ENCODE measurements around the gene SHISAL2A. TPM values are rescaled to one million over a fixed set of nuclear protein-coding genes. Genes with fewer than 3 reads are reported as not detected.

Gene SHISAL2A
- total RNA-seq, 2 experiments from 2014 or later = 27.9 to 28.8 TPM

DNA sequence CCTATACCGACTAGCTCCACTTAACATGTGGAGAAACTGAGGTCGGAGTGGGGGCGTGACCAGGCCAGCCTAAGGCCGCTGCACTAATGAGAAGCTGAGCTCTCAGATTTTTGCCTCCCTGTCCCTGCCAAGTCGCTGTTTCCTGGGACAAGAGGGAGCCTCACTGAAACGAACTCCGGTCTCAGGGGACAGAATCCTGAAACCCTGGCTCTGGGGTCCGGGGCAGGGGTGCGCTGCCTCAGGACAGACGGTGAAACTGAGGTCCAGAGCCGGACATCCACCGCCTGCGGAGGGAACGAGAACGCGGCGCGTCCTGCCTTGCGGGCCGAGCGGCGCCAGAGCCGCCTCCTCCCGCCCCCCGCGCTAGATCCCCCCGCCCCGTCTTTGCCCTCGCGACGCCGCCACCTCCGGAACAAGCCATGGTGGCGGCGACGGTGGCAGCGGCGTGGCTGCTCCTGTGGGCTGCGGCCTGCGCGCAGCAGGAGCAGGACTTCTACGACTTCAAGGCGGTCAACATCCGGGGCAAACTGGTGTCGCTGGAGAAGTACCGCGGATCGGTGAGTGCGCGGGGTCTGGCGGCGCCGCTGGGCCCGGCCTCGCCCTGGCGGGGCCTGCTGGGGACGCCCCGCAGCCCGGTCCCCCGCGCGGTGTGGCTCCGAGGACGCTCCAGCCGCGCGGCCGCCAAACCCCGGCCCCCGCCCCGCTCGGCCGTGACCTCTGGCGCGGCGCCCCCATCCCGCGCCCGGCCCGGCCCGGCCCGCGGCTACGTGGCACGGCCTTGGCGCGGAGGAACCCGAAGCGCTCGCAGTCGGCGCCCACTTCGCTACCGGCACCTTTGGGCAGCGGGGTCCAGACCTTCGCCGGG, 30.7 kb upstream of the SHISAL2A start, which contains the start of gene GPX7:
Gene GPX7 (plus strand): TSS at position 381 of the 865 bp plus-strand sequence. CDS start 39 bp downstream, at position 420.
- ATAC-seq (ENCODE audit: low read depth) (peak; percentile 64), DNase-seq (peak; percentile 76)
- Mint-ChIP-seq H3K36me3 (peaks cover 8% of the 10 kb centered on the region), H3K4me1 (peaks cover 27% of the 10 kb centered on the region), H3K4me3 (peak within 1 kb of the TSS; percentile 87), H3K27me3 (no peaks in the 10 kb centered on the region), H3K27ac (peak within 1 kb of the TSS; percentile 86), H3K9me3 (no peaks in the 10 kb centered on the region)
- POLR2A ChIA-PET = interaction anchor here (1.1 to 3.4 kb wide), 5 partner anchors 29 to 198 kb away, joined by 3 to 21 read pairs (median 4); partner anchors contain the start of genes ORC1, PRPF38A, SHISAL2A and TUT4

DNA sequence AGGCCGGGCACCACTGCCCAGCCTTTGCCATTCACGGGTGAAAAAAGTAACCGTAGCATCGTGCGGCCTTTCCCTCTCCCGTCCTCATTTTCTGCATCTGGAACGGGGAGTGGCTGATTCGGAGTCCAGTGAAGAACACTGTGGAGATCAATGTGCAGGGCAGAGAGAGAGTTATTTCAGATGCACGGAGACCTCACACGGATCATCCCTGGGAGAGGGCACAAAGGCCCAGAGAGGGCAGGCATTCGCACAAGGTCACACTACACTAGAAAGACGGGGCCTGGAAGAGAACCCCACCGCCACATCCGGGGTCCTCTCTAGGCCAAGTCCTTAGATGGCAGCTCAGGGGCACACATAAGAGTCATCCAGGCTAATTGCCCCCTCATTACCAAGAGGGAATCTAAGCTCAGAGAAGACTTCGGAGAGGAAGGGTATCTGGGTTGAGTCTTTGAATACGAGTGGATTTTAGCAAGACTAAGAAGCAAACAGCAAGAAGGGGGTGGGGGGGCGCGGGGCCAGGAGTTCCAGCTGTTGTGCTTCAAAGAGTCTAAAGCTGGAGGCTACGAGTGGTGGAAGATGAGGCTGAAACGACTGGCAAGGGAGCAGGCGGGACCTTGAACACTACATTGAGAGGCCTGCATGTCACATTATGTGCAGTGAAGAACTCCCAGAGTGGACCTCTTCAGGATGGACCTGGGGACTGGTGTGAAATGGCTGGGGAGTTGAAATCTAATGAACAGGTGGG, 29.9 kb upstream of the SHISAL2A start:
- peak overlapping the region; percentile 86 for H3K27ac Mint-ChIP-seq
- peaks cover 8% of the 10 kb centered on the region for H3K36me3 Mint-ChIP-seq
- no peaks in the 10 kb centered on the region for H3K9me3 Mint-ChIP-seq
- no peaks in the 10 kb centered on the region for H3K27me3 Mint-ChIP-seq
- ATAC-seq (ENCODE audit: low read depth) (peak; percentile 34), DNase-seq (no peak)
- POLR2A ChIA-PET = interaction anchor here (3.4 kb wide), 1 partner anchor 30 kb away, joined by 21 read pairs; the partner anchor contains the start of gene SHISAL2A
- H3K4me3 Mint-ChIP-seq = peak overlapping the region; percentile 87
- H3K4me1 Mint-ChIP-seq = peaks cover 26% of the 10 kb centered on the region

DNA sequence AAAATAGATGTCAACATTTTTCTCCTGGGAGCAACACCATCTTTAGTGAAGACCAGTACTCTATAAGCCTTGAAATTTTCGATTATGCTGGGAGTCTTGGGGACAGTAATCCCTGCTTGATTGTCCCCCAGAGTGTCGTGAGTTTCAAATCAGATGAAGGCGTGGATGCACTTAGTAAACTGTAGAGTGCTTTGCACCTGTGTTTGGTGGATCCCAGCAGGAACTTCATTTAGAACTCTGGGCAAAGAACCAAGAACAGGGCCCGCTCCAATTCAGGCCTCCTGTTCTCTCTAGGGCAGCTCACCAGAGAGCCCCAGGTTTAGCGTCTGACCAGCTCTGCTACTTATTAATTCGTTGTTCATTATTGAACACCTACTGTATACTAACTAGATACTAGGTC, 29.3 kb upstream of the SHISAL2A start:
- Mint-ChIP-seq H3K9me3 (no peaks in the 10 kb centered on the region), H3K27me3 (no peaks in the 10 kb centered on the region), H3K4me1 (peaks cover 25% of the 10 kb centered on the region), H3K36me3 (peaks cover 11% of the 10 kb centered on the region), H3K27ac (peak overlapping the region; percentile 86), H3K4me3 (peak overlapping the region; percentile 87)
- DNase-seq (no peak), ATAC-seq (ENCODE audit: low read depth) (no peak)
- POLR2A ChIA-PET = interaction anchor here (0.9 to 3.4 kb wide), 2 partner anchors 29 to 121 kb away, joined by 3 to 21 read pairs; partner anchors contain the start of gene SHISAL2A

DNA sequence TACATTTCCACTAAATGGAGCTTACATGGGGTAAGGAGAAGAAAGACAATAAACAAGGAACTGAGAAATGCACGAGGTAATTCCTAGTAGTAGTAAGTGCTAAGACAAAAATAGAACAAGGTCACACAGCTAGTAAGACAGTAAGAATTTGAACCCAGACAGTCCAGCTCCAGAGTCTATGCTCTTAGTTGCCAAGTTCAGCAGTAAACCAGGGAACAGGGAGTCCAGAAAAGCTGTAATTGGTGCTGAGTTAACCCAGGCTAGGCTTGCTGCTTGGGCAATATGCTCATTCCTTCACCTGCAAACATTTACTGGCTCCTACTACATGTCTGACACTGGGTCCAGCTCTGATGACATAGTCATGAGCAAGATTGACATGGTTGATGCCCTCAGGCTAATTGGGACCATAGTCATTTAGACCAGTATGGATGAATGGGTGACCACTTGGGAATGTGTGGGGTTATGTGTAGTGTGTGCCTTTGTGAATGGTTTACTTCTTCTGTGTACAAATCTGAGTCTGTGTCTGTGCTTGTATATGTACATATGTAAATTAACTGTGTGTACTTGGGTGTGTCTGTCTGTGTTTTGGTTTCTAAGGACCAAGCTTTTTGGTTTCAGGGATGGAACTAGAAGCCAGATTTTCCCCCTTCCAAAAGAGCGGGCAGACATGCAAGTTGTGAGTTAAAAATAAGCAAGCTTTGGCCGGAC, 28.8 kb upstream of the SHISAL2A start:
- Mint-ChIP-seq H3K36me3 (peaks cover 11% of the 10 kb centered on the region), H3K4me3 (no peak overlapping the region), H3K27me3 (no peaks in the 10 kb centered on the region), H3K9me3 (no peaks in the 10 kb centered on the region), H3K27ac (peak overlapping the region; percentile 70), H3K4me1 (peaks cover 25% of the 10 kb centered on the region)
- ATAC-seq (ENCODE audit: low read depth) (no peak), DNase-seq (no peak)
- POLR2A ChIA-PET = interaction anchor here (0.9 to 3.4 kb wide), 2 partner anchors 29 to 120 kb away, joined by 3 to 21 read pairs; partner anchors contain the start of gene SHISAL2A

DNA sequence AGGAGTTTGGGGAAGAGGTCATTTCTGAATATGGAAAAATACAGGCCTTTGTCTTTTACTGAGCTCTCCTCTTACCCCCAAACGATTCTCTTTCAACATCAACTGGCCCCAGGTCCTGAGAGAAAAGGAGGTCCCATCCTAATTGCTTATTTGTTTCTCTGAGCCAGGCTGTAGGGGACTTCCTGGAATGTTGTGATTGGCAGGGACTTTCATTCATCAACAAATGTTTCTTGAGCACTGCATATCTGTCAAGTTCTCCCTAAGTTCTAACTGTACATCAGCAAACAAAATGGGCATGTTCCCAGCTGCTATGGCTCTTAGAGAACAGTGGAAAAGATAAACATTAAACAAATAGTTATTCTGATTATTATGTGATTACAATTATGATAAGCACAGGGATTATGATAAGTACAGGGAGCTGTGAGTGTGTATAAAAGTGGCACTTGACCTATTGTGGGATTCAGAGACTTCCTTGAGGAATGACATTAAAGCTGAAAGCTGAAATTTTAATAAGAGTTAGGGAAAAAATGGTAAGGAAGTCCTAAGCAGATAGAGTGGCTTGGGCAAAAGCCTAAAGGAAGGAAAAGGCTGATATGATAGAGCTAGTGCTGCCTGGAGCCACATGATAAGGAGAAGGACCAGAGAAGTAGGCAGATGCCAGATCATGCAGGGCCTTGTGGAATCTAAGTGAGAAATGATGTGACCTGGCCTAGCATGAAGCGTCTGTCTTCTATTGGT, 19.2 kb upstream of the SHISAL2A start:
- POLR2A ChIA-PET = interaction anchor here (0.7 kb wide), 1 partner anchor 61 kb away, joined by 5 read pairs; the partner anchor contains the start of gene TUT4
- no peaks in the 10 kb centered on the region for H3K27me3 Mint-ChIP-seq
- no peak for DNase-seq
- H3K9me3 Mint-ChIP-seq = no peaks in the 10 kb centered on the region
- no peak overlapping the region for H3K27ac Mint-ChIP-seq
- no peak overlapping the region for H3K4me3 Mint-ChIP-seq
- peaks cover 13% of the 10 kb centered on the region for H3K4me1 Mint-ChIP-seq
- H3K36me3 Mint-ChIP-seq = peaks cover 12% of the 10 kb centered on the region
- no peak for ATAC-seq (ENCODE audit: low read depth)

DNA sequence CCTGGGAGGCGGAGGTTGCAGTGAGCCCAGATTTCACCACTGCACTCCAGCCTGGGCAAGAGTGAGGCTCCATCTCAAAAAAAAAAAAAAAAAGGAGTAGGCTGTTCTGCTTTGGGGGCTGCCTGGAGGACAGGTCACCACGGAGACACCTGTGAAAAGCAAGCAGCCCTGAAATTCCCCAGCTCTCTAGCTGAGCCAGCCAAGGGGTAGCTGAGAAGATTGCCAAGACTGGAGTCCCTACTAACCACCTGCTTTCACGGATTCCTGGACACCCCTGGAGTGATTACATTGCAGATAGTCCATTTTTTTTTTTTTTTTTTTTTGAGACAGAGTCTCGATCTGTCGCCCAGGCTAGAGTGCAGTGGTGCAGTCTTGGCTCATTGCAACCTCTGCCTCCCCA, 18.3 kb upstream of the SHISAL2A start:
- Mint-ChIP-seq H3K27ac (no peak overlapping the region), H3K9me3 (no peaks in the 10 kb centered on the region), H3K4me3 (no peak overlapping the region), H3K36me3 (peaks cover 12% of the 10 kb centered on the region), H3K4me1 (peaks cover 13% of the 10 kb centered on the region), H3K27me3 (no peaks in the 10 kb centered on the region)
- ATAC-seq (ENCODE audit: low read depth) (no peak), DNase-seq (no peak)
- POLR2A ChIA-PET = interaction anchor here (0.7 to 1.7 kb wide), 2 partner anchors 18 to 54 kb away, joined by 5 to 10 read pairs; partner anchors contain the start of gene SHISAL2A

DNA sequence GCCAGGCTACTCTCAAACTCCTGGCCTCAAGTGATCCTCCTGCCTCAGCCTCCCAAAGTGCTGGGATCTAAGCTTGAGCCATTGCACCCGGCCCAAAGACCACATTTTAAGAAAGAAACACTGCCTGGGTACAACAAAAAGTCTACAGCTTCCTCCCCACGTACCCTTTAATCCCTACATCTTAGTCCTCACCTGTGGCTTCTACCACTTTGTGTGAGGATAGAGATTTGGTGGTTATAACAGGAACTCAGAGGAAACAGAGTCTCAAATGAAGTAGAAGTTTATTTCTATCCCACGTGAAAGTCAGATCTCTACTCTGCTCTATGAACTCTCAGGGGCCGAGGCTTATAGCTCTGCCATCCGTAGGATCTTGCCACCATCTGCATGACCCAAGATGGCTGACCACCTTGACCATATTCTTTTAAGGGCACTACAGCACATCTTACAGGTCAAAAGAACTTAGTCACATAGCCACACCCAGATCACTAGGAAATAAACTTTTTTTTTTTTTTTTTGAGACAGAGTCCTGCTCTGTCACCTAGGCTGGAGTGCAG, 17.4 kb upstream of the SHISAL2A start:
- peak overlapping the region; percentile 84 for H3K27ac Mint-ChIP-seq
- DNase-seq (no peak), ATAC-seq (ENCODE audit: low read depth) (peak; percentile 72)
- peaks cover 14% of the 10 kb centered on the region for H3K36me3 Mint-ChIP-seq
- peaks cover 13% of the 10 kb centered on the region for H3K4me1 Mint-ChIP-seq
- H3K9me3 Mint-ChIP-seq = no peaks in the 10 kb centered on the region
- no peaks in the 10 kb centered on the region for H3K27me3 Mint-ChIP-seq
- POLR2A ChIA-PET = interaction anchor here (0.6 to 1.7 kb wide), 4 partner anchors 10 to 55 kb away, joined by 3 to 10 read pairs (median 7); partner anchors contain the start of gene SHISAL2A
- H3K4me3 Mint-ChIP-seq = peak overlapping the region; percentile 70

DNA sequence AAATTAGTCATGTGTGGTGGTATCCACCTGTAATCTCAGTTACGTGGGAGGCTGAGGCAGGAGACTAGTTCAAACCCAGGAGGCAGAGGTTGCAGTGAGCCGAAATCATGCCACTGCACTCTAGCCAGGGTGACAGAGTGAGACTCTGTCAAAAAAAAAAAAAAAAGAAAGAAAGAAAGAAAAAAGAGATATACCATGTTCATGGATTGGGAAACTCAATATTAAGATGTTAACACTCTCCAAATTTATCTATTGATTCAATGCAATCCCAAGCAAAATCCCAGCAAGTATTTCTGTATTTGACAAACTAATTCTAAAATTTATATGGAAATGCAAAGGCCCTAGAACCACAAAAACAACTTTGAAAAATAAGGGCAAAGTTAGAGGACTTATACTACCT, 11.0 kb upstream of the SHISAL2A start:
- peaks cover 6% of the 10 kb centered on the region for H3K4me1 Mint-ChIP-seq
- DNase-seq = no peak
- H3K27ac Mint-ChIP-seq = no peak overlapping the region
- no peaks in the 10 kb centered on the region for H3K27me3 Mint-ChIP-seq
- POLR2A ChIA-PET = no interaction called here
- H3K9me3 Mint-ChIP-seq = peaks cover 1% of the 10 kb centered on the region
- peaks cover 28% of the 10 kb centered on the region for H3K36me3 Mint-ChIP-seq
- no peak for ATAC-seq (ENCODE audit: low read depth)
- no peak overlapping the region for H3K4me3 Mint-ChIP-seq

DNA sequence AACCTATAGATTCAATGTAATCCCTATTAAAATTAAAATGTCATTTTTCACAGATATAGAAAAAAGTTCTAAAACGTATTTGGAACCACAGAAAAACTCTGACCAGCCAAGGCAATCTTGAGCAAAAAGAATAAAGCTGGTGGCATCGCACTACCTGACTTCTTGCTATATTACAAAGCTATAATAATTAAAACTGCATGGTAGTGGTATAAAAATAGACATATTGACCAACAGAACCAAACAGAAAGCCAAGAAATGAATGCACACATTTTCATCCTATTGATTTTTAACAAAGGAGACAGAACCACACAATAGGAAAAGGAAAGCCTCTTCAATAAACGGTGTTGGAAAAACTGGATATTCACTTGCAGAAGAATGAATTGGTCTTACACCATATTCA, 9.2 kb upstream of the SHISAL2A start:
- H3K27ac Mint-ChIP-seq = no peak overlapping the region
- H3K36me3 Mint-ChIP-seq = peaks cover 17% of the 10 kb centered on the region
- POLR2A ChIA-PET = no interaction called here

DNA sequence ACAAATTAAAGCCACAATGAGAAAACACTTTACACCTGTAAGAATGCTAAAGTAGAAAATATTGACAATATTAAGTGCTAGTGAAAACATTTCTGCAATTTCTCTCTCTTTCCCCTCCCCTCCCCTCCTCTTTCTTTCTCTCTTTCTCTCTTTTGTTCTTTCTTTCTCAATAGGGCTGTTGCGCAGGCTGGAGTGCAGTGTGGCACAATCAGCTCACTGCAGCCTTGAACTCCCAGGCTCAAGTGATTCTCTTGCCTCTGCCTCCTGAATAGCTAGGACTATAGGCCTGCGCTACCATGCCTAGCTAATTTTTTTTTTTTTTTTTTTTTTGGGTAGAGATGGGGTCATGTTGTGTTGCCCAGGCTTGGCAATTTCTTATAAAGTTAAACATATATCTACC, 5.9 kb upstream of the SHISAL2A start:
- no peak overlapping the region for H3K27ac Mint-ChIP-seq
- H3K4me1 Mint-ChIP-seq = peaks cover 15% of the 10 kb centered on the region
- H3K9me3 Mint-ChIP-seq = peaks cover 1% of the 10 kb centered on the region
- H3K36me3 Mint-ChIP-seq = peaks cover 15% of the 10 kb centered on the region
- POLR2A ChIA-PET = interaction anchor here (0.6 to 1.1 kb wide), 2 partner anchors 115 to 619 kb away, joined by 3 read pairs; no protein-coding TSS in a partner anchor
- DNase-seq (no peak), ATAC-seq (ENCODE audit: low read depth) (no peak)
- peaks cover 2% of the 10 kb centered on the region for H3K27me3 Mint-ChIP-seq
- H3K4me3 Mint-ChIP-seq = no peak overlapping the region

More for the DNA sequence above, 9.2 kb upstream of the SHISAL2A start:
- Mint-ChIP-seq H3K9me3 (peaks cover 1% of the 10 kb centered on the region), H3K27me3 (no peaks in the 10 kb centered on the region), H3K4me3 (no peak overlapping the region), H3K4me1 (peaks cover 6% of the 10 kb centered on the region)
- no peak for ATAC-seq (ENCODE audit: low read depth)
- DNase-seq = no peak

DNA sequence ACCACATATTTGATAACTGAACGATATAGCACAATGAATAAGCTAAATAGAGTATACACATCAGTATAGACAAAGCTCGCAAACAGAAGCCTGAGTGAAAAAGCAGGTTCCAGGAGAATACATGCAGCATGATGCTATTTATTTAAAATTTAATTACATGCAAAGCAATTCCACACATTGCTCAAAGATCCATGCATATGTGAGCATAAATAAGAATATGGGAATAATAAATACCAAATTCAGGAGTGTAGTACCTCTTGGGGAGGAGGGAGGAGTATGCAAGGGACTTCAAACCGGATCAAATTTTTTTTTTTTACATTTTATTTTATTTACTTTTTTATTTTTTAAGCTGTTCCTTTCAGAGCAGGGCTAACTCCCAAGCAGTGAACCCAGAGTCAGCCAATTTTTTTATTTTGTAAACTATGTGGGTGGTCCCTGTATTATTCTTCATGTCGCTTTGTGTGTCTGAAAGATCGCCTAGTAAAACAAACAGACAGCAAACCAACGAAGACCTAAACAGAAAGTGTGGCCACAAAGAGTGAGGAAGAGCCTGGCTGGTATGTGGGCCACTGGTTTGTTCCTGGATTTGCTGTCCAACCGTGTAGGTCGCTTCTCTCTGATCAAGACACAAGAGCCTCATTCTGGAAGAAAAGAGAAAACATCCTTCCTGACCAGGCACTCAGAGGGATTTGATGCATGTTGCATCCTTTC, 4.2 kb upstream of the SHISAL2A start:
- no peak for DNase-seq
- Mint-ChIP-seq H3K9me3 (peaks cover 1% of the 10 kb centered on the region), H3K4me3 (no peak overlapping the region), H3K36me3 (peaks cover 11% of the 10 kb centered on the region), H3K27ac (no peak overlapping the region), H3K4me1 (peaks cover 22% of the 10 kb centered on the region), H3K27me3 (peaks cover 2% of the 10 kb centered on the region)
- no peak for ATAC-seq (ENCODE audit: low read depth)
- POLR2A ChIA-PET = interaction anchor here (0.6 to 1.4 kb wide), 2 partner anchors 75 to 188 kb away, joined by 3 to 4 read pairs; no protein-coding TSS in a partner anchor

Data from activated naive CD8-positive, alpha-beta T cell treated with anti-CD3 and anti-CD28 coated beads, Interleukin-2, amount 10 ng/mL, durations not matched to agents 7 days and 5 days (primary cell).